ENCODE data around the gene ZMYND8.

The ZMYND8 gene

GRCh38 chr20:47238780-47239718, 117.5 kb downstream of the ZMYND8 start:
- Histone ChIP-seq H3K27ac (ENCODE audit: low read depth, low read length) (no peak overlapping the region), H3K36me3 (ENCODE audit: control insufficient read depth, insufficient read depth, low read length) (peaks cover 89% of the 10 kb centered on the region), H3K4me3 (ENCODE audit: low read depth, low read length) (no peak overlapping the region), H3K27me3 (ENCODE audit: control insufficient read depth, insufficient read depth, low read length) (no peaks in the 10 kb centered on the region), H3K9me3 (ENCODE audit: control insufficient read depth, insufficient read depth, low read depth, low read length) (no peaks in the 10 kb centered on the region), H3K9ac (ENCODE audit: low read length) (no peak overlapping the region), H3K4me1 (ENCODE audit: control insufficient read depth, insufficient read depth, low read length) (no peaks in the 10 kb centered on the region)

- no peaks in the 10 kb centered on the region; the same call in 1 of the 2 replicates for H3K4me1 ChIP-seq (ENCODE audit: control insufficient read depth, insufficient read depth, low read length)
- 0 out of 2 replicates have a peak overlapping the region, but pooled peaks have one; percentile 46 for H3K27ac ChIP-seq (ENCODE audit: low read depth, low read length)
- H3K36me3 ChIP-seq (ENCODE audit: control insufficient read depth, insufficient read depth, low read length) = peaks cover 87% of the 10 kb centered on the region
These were observed 118.8 kb downstream of the ZMYND8 start for GRCh38 chr20:47237715-47238114.

GRCh38 chr20:47236639-47236900, 119.9 kb downstream of the ZMYND8 start:
- no peak overlapping the region for H3K27ac ChIP-seq (ENCODE audit: low read depth, low read length)
- no peaks in the 10 kb centered on the region for H3K27me3 ChIP-seq (ENCODE audit: control insufficient read depth, insufficient read depth, low read length)
- peaks cover 86% of the 10 kb centered on the region for H3K36me3 ChIP-seq (ENCODE audit: control insufficient read depth, insufficient read depth, low read length)
- H3K9me3 ChIP-seq (ENCODE audit: control insufficient read depth, insufficient read depth, low read depth, low read length) = no peaks in the 10 kb centered on the region
- no peak overlapping the region for H3K4me3 ChIP-seq (ENCODE audit: low read depth, low read length)
- H3K9ac ChIP-seq (ENCODE audit: low read length) = no peak overlapping the region
- no peaks in the 10 kb centered on the region; the same call in 1 of the 2 replicates for H3K4me1 ChIP-seq (ENCODE audit: control insufficient read depth, insufficient read depth, low read length)

More at GRCh38 chr20:47237715-47238114, 118.8 kb downstream of the ZMYND8 start:
- H3K9me3 ChIP-seq (ENCODE audit: control insufficient read depth, insufficient read depth, low read depth, low read length) = no peaks in the 10 kb centered on the region
- H3K9ac ChIP-seq (ENCODE audit: low read length) = no peak overlapping the region
- H3K27me3 ChIP-seq (ENCODE audit: control insufficient read depth, insufficient read depth, low read length) = no peaks in the 10 kb centered on the region
- no peak overlapping the region for H3K4me3 ChIP-seq (ENCODE audit: low read depth, low read length)

- Histone ChIP-seq H3K27ac (ENCODE audit: low read depth, low read length) (no peak overlapping the region), H3K36me3 (ENCODE audit: control insufficient read depth, insufficient read depth, low read length) (peaks cover 87% of the 10 kb centered on the region)
These were observed 120.5 kb downstream of the ZMYND8 start for GRCh38 chr20:47235853-47236638.

GRCh38 chr20:47235111-47235510, 121.4 kb downstream of the ZMYND8 start:
- Histone ChIP-seq H3K4me3 (ENCODE audit: low read depth, low read length) (no peak overlapping the region), H3K27ac (ENCODE audit: low read depth, low read length) (no peak overlapping the region), H3K4me1 (ENCODE audit: control insufficient read depth, insufficient read depth, low read length) (no peaks in the 10 kb centered on the region; the same call in 1 of the 2 replicates), H3K9me3 (ENCODE audit: control insufficient read depth, insufficient read depth, low read depth, low read length) (no peaks in the 10 kb centered on the region), H3K27me3 (ENCODE audit: control insufficient read depth, insufficient read depth, low read length) (no peaks in the 10 kb centered on the region), H3K36me3 (ENCODE audit: control insufficient read depth, insufficient read depth, low read length) (peaks cover 95% of the 10 kb centered on the region), H3K9ac (ENCODE audit: low read length) (no peak overlapping the region)

More at GRCh38 chr20:47235853-47236638, 120.5 kb downstream of the ZMYND8 start:
- H3K4me3 ChIP-seq (ENCODE audit: low read depth, low read length) = no peak overlapping the region
- no peak overlapping the region for H3K9ac ChIP-seq (ENCODE audit: low read length)
- H3K4me1 ChIP-seq (ENCODE audit: control insufficient read depth, insufficient read depth, low read length) = no peaks in the 10 kb centered on the region; the same call in 1 of the 2 replicates
- no peaks in the 10 kb centered on the region for H3K27me3 ChIP-seq (ENCODE audit: control insufficient read depth, insufficient read depth, low read length)
- no peaks in the 10 kb centered on the region for H3K9me3 ChIP-seq (ENCODE audit: control insufficient read depth, insufficient read depth, low read depth, low read length)

- Histone ChIP-seq H3K27ac (ENCODE audit: low read depth, low read length) (no peak overlapping the region), H3K9me3 (ENCODE audit: control insufficient read depth, insufficient read depth, low read depth, low read length) (no peaks in the 10 kb centered on the region), H3K4me3 (ENCODE audit: low read depth, low read length) (no peak overlapping the region), H3K4me1 (ENCODE audit: control insufficient read depth, insufficient read depth, low read length) (no peaks in the 10 kb centered on the region; the same call in 1 of the 2 replicates), H3K36me3 (ENCODE audit: control insufficient read depth, insufficient read depth, low read length) (peaks cover 95% of the 10 kb centered on the region), H3K27me3 (ENCODE audit: control insufficient read depth, insufficient read depth, low read length) (no peaks in the 10 kb centered on the region), H3K9ac (ENCODE audit: low read length) (no peak overlapping the region)
These were observed 122.9 kb downstream of the ZMYND8 start for GRCh38 chr20:47233333-47234188.

GRCh38 chr20:47232518-47232917, 124.0 kb downstream of the ZMYND8 start:
- no peaks in the 10 kb centered on the region for H3K9me3 ChIP-seq (ENCODE audit: control insufficient read depth, insufficient read depth, low read depth, low read length)
- no peak overlapping the region for H3K4me3 ChIP-seq (ENCODE audit: low read depth, low read length)
- H3K4me1 ChIP-seq (ENCODE audit: control insufficient read depth, insufficient read depth, low read length) = no peaks in the 10 kb centered on the region; the same call in 1 of the 2 replicates
- H3K36me3 ChIP-seq (ENCODE audit: control insufficient read depth, insufficient read depth, low read length) = peaks cover 95% of the 10 kb centered on the region
- no peaks in the 10 kb centered on the region for H3K27me3 ChIP-seq (ENCODE audit: control insufficient read depth, insufficient read depth, low read length)
- no peak overlapping the region for H3K9ac ChIP-seq (ENCODE audit: low read length)
- no peak overlapping the region for H3K27ac ChIP-seq (ENCODE audit: low read depth, low read length)

GRCh38 chr20:47231382-47232039, 125.0 kb downstream of the ZMYND8 start:
- H3K36me3 ChIP-seq (ENCODE audit: control insufficient read depth, insufficient read depth, low read length) = peaks cover 95% of the 10 kb centered on the region

GRCh38 chr20:47230811-47231256, 125.7 kb downstream of the ZMYND8 start:
- H3K9me3 ChIP-seq (ENCODE audit: control insufficient read depth, insufficient read depth, low read depth, low read length) = no peaks in the 10 kb centered on the region
- no peaks in the 10 kb centered on the region for H3K27me3 ChIP-seq (ENCODE audit: control insufficient read depth, insufficient read depth, low read length)
- no peak overlapping the region for H3K27ac ChIP-seq (ENCODE audit: low read depth, low read length)
- H3K4me3 ChIP-seq (ENCODE audit: low read depth, low read length) = no peak overlapping the region
- no peaks in the 10 kb centered on the region; the same call in 1 of the 2 replicates for H3K4me1 ChIP-seq (ENCODE audit: control insufficient read depth, insufficient read depth, low read length)
- H3K36me3 ChIP-seq (ENCODE audit: control insufficient read depth, insufficient read depth, low read length) = peaks cover 95% of the 10 kb centered on the region
- H3K9ac ChIP-seq (ENCODE audit: low read length) = no peak overlapping the region

More at GRCh38 chr20:47231382-47232039, 125.0 kb downstream of the ZMYND8 start:
- no peaks in the 10 kb centered on the region for H3K9me3 ChIP-seq (ENCODE audit: control insufficient read depth, insufficient read depth, low read depth, low read length)
- H3K4me3 ChIP-seq (ENCODE audit: low read depth, low read length) = no peak overlapping the region
- H3K27ac ChIP-seq (ENCODE audit: low read depth, low read length) = no peak overlapping the region
- H3K9ac ChIP-seq (ENCODE audit: low read length) = no peak overlapping the region
- H3K27me3 ChIP-seq (ENCODE audit: control insufficient read depth, insufficient read depth, low read length) = no peaks in the 10 kb centered on the region
- H3K4me1 ChIP-seq (ENCODE audit: control insufficient read depth, insufficient read depth, low read length) = no peaks in the 10 kb centered on the region; the same call in 1 of the 2 replicates

- no peak overlapping the region for H3K9ac ChIP-seq (ENCODE audit: low read length)
- no peaks in the 10 kb centered on the region; the same call in 1 of the 2 replicates for H3K4me1 ChIP-seq (ENCODE audit: control insufficient read depth, insufficient read depth, low read length)
- H3K36me3 ChIP-seq (ENCODE audit: control insufficient read depth, insufficient read depth, low read length) = peaks cover 93% of the 10 kb centered on the region
- H3K9me3 ChIP-seq (ENCODE audit: control insufficient read depth, insufficient read depth, low read depth, low read length) = no peaks in the 10 kb centered on the region
- H3K27ac ChIP-seq (ENCODE audit: low read depth, low read length) = no peak overlapping the region
- H3K27me3 ChIP-seq (ENCODE audit: control insufficient read depth, insufficient read depth, low read length) = no peaks in the 10 kb centered on the region
- no peak overlapping the region for H3K4me3 ChIP-seq (ENCODE audit: low read depth, low read length)
These were observed 127.8 kb downstream of the ZMYND8 start for GRCh38 chr20:47228654-47229053.

Measured in HUES6 (cell line).